B cell (primary cell): ENCODE data around the gene TBX6. TPM values are rescaled to one million over a fixed set of nuclear protein-coding genes. Genes with fewer than 3 reads are reported as not detected.

Source experiments
- ATAC-seq: fragments of 200-7000 bp; cut with Tn5 transposase; one replicate; pipeline ENCODE4 v1.10.0; 2021; ENCODE audit warnings: low read depth, mild to moderate bottlenecking, moderate number of reproducible peaks, moderate library complexity
- CTCF ChIA-PET: fragments of 350-600 bp; sonication (Branson Sonifier 250); formaldehyde crosslinking; loops from one replicate; lab custom pipeline; 2021; ENCODE audit warnings: antibody characterized with exemption, inconsistent platforms; lab: Charles Lee
- POLR2A ChIA-PET: fragments of 350-600 bp; sonication (Branson Sonifier 250); formaldehyde crosslinking; loops from one replicate; lab custom pipeline; 2021; ENCODE audit warnings: antibody characterized with exemption; lab: Charles Lee
- DNase-seq: peaks from one replicate; pipeline ENCODE4 v3.0.0; 2013
- H2AFZ ChIP-seq: 2 replicates; pipeline ENCODE4 v1.6.1; 2012; ENCODE audit warnings: mild to moderate bottlenecking, low read depth, low read length; ENCODE audit not compliant: insufficient read depth, poor library complexity, severe bottlenecking
- H3K27ac ChIP-seq, 2 donors: 1 replicate in 1 of 2; 2 replicates in 1 of 2; pipeline ENCODE4 v1.5.1; 2012 to 2013; ENCODE audit warnings: low read length in 2 of 2, mild to moderate bottlenecking in 2 of 2, moderate library complexity in 1 of 2
- H3K27me3 ChIP-seq, 4 experiments: fragments of 200-600 bp in 1 of 4; sonication (generic) in 1 of 4; replicated peaks in 1 of 4; 1 replicate in 2 of 4; 2 replicates in 2 of 4; pipeline versions ENCODE4 v1.6.1 to v1.7.0; 2013 to 2016; ENCODE audit warnings: low read length in 3 of 4, mild to moderate bottlenecking in 2 of 4, mixed read lengths in 1 of 4, moderate library complexity in 1 of 4; ENCODE audit not compliant: insufficient read depth in 4 of 4, control insufficient read depth in 3 of 4; ENCODE audit errors: control extremely low read depth in 1 of 4
- H3K36me3 ChIP-seq, 2 experiments: replicated peaks in 1 of 2; 1 replicate in 1 of 2; 2 replicates in 1 of 2; pipeline versions ENCODE4 v1.6.1 to v1.7.1; 2013; ENCODE audit warnings: low read length in 1 of 2; ENCODE audit not compliant: insufficient read depth in 2 of 2, control insufficient read depth in 1 of 2; ENCODE audit errors: control extremely low read depth in 1 of 2, extremely low read depth in 1 of 2
- H3K4me1 ChIP-seq, 2 donors: fragments of 200-600 bp in 1 of 2; sonication (generic) in 1 of 2; 1 replicate in 1 of 2; 2 replicates in 1 of 2; pipeline versions ENCODE4 v1.5.1 to v1.6.1; 2013 to 2017; ENCODE audit warnings: low read length in 2 of 2; ENCODE audit not compliant: control insufficient read depth in 2 of 2, insufficient read depth in 2 of 2
- H3K4me2 ChIP-seq: replicated peaks from 2 replicates; pipeline ENCODE3; 2012; ENCODE audit warnings: mild to moderate bottlenecking, low read depth, low read length; ENCODE audit not compliant: poor library complexity, severe bottlenecking
- H3K4me3 ChIP-seq, 5 experiments: fragments of 200-600 bp in 1 of 5; sonication (generic) in 1 of 5; 1 replicate in 3 of 5; 2 replicates in 2 of 5; pipeline versions ENCODE4 v1.5.1 to v1.7.0; 2011 to 2016; ENCODE audit warnings: low read length in 4 of 5, mild to moderate bottlenecking in 4 of 5, low read depth in 2 of 5, control low read depth in 1 of 5, moderate library complexity in 1 of 5; ENCODE audit not compliant: insufficient read depth in 1 of 5; ENCODE audit errors: control extremely low read depth in 1 of 5, extremely low read depth in 1 of 5
- H3K79me2 ChIP-seq: fragments of 200-600 bp; sonication (generic); one replicate; pipeline ENCODE4 v1.6.0; 2016; ENCODE audit warnings: low read length; ENCODE audit not compliant: control insufficient read depth, insufficient read depth
- H3K9ac ChIP-seq: fragments of 200-600 bp; sonication (generic); 2 replicates; pipeline ENCODE4 v1.6.1; 2017; ENCODE audit warnings: mild to moderate bottlenecking, low read length, moderate library complexity
- H3K9me3 ChIP-seq, 3 donors: one replicate each; pipeline versions ENCODE4 v1.6.1 to v1.7.1; 2013; ENCODE audit warnings: low read length in 2 of 3; ENCODE audit not compliant: control insufficient read depth in 2 of 3, insufficient read depth in 1 of 3; ENCODE audit errors: control extremely low read depth in 1 of 3
- H4K20me1 ChIP-seq: 2 replicates; pipeline ENCODE4 v1.6.0; 2012; ENCODE audit warnings: mild to moderate bottlenecking, low read length; ENCODE audit not compliant: insufficient read depth, control insufficient read depth, poor library complexity, severe bottlenecking
- H3K27ac Mint-ChIP-seq: one replicate; pipeline ENCODE4 v1.8.0; 2021; ENCODE audit warnings: mixed read lengths
- H3K27me3 Mint-ChIP-seq: one replicate; pipeline ENCODE4 v1.8.0; 2021; ENCODE audit warnings: mixed read lengths
- H3K4me1 Mint-ChIP-seq: one replicate; pipeline ENCODE4 v1.8.0; 2021; ENCODE audit warnings: mixed read lengths
- H3K4me3 Mint-ChIP-seq: one replicate; pipeline ENCODE4 v1.8.0; 2021; ENCODE audit warnings: mixed read lengths
- H3K9me3 Mint-ChIP-seq: one replicate; pipeline ENCODE4 v1.8.0; 2022; ENCODE audit warnings: mixed read lengths; ENCODE audit not compliant: insufficient read depth
- CTCF ChIP-seq: fragments of 200-600 bp; IDR thresholded peaks from one replicate; pipeline ENCODE4 v1.8.0; 2022; ENCODE audit warnings: antibody characterized with exemption, mild to moderate bottlenecking
- WGBS: methylation state at CpG from one replicate; pipeline ENCODE4 v1.1.5; 2013; ENCODE audit warnings: missing lambda C conversion rate; ENCODE audit not compliant: insufficient coverage; 5-methylcytosine and 5-hydroxymethylcytosine counted together
- intact Hi-C: fragments of 100-400 bp; cut with micrococcal nuclease; formaldehyde crosslinking; loops from one replicate; pipeline ENCODE4 v1.10.0; 2022
- polyA plus RNA-seq: library from polyadenylated mRNA; depleted of rRNA; stranded (reverse); fragments of >200 nt; gene quantifications from 2 replicates; pipeline ENCODE4 v1.2.3, GENCODE V29; 2012
- total RNA-seq, 2 donors: library from RNA; stranded (reverse); fragments of 120-200 nt in 1 of 2; gene quantifications; 1 replicate in 1 of 2; 2 replicates in 1 of 2; pipeline versions ENCODE4 v1.2.3 to v1.2.4, GENCODE V29; 2013 to 2022

The TBX6 gene
- total and polyA plus RNA-seq, 2 donors (not counting 1 experiment from before 2014, with no cell fraction given) = 1.4 to 5.4 TPM

DNA sequence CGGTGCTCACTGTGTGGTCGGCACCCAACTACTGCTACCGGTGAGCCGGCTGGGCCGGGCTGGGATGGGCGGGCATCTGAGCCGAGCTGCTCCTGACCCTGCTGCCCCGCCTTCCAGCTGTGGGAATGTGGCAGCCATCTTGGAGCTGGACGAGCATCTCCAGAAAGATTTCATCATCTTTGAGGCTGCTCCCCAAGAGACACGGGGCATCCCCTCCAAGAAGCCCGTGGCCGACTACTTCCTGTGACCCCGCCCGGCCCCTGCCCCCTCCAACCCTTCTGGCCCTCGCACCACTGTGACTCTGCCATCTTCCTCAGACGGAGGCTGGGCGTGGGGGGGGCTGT lies 6.9 kb downstream of the TBX6 start:
- no peak overlapping the region for H3K4me3 Mint-ChIP-seq
- CTCF ChIA-PET = interaction anchor here (0.6 kb wide), 1 partner anchor 265 kb away, joined by 3 read pairs; no protein-coding TSS in a partner anchor
- H4K20me1 ChIP-seq = peaks cover 15% of the 10 kb centered on the region

More for the DNA sequence above, 6.9 kb downstream of the TBX6 start:
- Histone ChIP-seq H3K9me3 (no peaks in the 10 kb centered on the region), H3K4me2 (no peak overlapping the region), H3K4me3 (no peak overlapping the region), H3K4me1 (no peaks in the 10 kb centered on the region), H2AFZ (no peak overlapping the region), H3K27me3 (no peaks in the 10 kb centered on the region), H3K9ac (no peak overlapping the region), H3K36me3 (peaks cover 0 to 51% of the 10 kb centered on the region in 2 experiments), H3K27ac (no peak overlapping the region), H3K79me2 (peaks cover 3% of the 10 kb centered on the region)
- H3K27me3 Mint-ChIP-seq = no peaks in the 10 kb centered on the region
- DNase-seq = no peak
- 89% methylated on average over 17 of the region's 17 CpGs for whole genome bisulfite sequencing
- TF ChIP-seq CTCF = no peak
- ATAC-seq = no peak
- H3K9me3 Mint-ChIP-seq = no peaks in the 10 kb centered on the region
- peaks cover 10% of the 10 kb centered on the region for H3K4me1 Mint-ChIP-seq
- intact Hi-C loops = no loop called here
- POLR2A ChIA-PET = no interaction called here
- H3K27ac Mint-ChIP-seq = no peak overlapping the region
